Measurements from ENCODE around the gene TRIM15.

The TRIM15 gene

DNA sequence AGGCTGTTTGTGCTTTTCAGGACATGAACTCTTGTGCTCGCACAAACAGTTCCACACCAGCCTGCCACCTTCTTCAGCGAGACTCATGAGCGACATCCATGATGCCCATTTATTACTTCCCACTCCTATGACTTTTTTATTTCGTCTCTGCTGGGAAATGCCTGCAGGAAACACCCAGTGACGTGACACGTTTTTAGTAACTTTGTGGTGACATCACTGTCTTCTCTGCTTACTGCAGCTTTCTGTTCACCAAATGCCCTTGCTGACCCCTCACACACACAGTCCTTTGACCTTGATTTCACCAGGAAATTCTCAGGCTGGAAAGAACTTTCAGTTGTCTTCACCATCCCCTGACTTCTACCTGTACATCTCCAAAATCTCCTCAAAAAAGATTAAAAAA, 18.5 kb upstream of the TRIM15 start:
- in situ Hi-C loops (cut with MboI; ENCODE audit: low sequenced_read_pairs) = no loop called here

DNA sequence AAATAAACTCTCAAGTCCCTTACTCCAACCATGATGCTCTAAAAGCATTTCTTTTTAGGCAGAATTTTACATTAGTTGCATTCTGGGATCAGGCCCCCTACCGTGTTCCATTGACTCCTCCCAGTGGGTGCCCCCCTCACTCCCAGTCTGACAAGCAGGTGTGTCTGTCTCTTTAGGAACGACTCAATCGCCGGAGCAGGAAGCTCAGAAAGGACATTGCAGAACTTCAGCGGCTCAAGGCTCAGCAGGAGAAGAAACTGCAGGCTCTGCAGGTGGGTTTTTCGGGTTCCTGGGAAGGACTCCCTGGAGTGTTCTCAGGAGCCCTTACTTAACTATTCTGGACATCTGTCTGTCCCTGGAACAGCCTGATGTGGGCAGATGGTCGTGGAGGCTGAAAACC, 17.5 kb upstream of the TRIM15 start:
- in situ Hi-C loops (cut with MboI; ENCODE audit: low sequenced_read_pairs) = no loop called here

DNA sequence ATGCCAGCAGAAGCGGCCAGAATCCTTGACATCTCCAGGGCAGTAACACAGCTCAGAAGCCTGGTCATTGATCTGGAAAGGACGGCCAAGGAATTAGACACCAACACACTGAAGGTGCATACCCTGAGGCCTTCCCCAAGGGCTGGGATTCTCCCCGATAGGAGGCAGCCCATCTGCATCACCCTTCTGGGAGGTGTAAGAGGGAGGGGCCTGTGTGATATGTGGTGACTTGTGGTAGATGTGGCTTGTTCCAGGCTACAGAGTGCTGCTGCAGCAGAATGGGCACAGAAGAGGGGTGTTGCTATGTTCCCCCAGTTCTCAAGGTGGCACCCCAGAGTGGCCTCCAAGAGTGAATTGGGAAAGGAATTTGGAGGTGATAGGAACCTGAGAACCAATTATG, 16.2 kb upstream of the TRIM15 start:
- in situ Hi-C loops (cut with MboI; ENCODE audit: low sequenced_read_pairs) = no loop called here

DNA sequence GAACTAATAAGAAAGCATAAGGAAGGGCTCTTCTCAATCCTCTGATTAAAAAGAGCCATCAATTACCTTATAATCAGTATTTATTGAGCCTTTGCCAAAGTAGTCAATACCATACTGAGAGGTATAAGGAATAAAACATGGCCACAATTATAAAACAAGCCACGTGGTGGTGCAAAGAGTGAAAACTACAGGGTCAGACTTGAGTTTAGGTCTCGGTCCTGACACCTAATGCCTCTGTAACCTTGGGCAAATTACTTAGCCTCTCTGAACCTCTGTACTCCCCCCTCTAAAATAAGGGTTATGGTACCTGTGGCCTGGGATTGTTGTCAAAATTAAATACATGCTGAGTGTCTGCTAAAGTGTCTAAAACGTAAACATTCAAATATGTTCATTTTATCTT, 14.1 kb upstream of the TRIM15 start:
- in situ Hi-C loops (cut with MboI; ENCODE audit: low sequenced_read_pairs) = no loop called here

DNA sequence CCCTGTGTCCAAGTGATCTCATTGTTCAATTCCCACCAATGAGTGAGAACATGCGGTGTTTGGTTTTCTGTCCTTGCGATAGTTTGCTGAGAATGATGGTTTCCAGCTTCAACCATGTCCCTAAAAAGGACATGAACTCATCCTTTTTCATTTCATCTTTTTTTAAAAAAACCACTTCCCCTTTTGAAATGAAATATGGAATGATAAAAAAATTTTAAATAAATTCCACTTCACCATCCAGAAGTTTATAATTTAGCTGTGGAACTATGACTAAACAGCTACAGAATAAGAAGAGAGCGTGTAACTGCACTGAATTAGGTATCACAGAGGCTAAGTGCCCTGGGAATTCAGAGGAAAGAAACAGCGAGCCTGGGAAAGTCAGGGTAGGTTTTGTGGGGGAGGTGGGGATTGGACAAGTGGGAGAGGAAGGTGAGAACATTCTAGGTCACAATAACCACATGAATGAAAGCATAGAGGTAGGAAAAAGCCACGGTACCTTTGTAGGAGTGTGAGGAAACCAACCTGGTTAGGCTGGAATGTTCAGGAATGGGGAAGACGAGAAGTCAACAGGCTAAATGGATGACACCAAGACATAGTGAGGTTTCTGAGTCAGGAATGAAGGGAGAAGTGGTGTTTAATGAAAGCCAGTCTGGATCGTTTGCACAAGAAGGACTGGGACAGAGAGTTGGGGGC, 13.3 kb upstream of the TRIM15 start:
- in situ Hi-C loops (cut with MboI; ENCODE audit: low sequenced_read_pairs) = no loop called here

DNA sequence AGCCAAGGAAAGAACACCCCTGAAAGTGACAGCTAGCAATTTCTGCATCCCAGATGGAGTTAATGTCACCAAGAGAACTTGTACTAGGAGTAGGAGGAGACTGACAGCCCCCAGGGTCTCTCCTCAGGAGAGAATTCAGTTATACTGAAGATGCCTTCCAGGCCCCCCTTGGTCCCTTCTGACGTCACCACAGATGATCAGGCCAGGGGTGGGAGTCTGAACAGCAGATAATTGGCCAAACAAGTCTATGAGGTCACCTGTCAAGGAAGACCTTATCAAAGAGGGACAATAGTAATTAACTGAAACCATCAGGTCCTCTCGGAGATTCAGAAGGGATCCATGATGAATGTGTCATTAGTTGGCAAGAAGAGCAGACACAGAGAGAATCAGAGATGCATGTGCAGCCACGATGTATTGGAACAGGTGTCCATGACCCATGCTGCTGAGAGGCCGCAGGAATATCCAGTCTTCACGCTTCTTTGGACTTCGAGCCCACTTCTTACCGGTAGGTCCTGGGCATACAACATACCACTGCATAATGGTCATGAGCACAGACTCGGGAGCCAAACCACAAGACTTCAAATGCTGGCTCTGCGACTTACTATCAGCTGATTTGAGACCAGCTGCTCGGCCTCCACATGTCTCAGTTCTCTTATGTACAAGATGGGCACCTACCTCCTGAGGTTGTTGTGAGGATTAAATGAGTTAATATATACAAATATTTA, 12.5 kb upstream of the TRIM15 start:
- in situ Hi-C loops (cut with MboI; ENCODE audit: low sequenced_read_pairs) = no loop called here

DNA sequence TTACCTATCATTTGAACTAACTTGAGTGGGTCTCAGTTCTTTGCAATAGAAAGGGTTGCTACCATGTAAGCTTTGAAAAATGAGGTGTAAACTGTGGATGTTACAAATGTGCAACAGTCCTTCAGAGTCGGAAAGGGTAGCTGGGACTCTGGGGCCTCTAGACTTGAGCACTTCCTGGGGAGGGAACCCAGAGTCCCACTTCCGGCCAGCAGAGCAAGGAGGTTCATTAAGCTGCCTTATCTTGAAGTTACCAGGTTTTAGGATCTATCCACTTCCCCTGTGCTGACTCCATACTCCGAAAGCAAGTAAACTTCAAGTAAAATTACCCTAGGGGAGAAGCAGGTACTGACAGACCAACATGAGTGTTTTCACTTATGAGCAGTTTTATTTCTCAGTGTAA, 11.8 kb upstream of the TRIM15 start:
- in situ Hi-C loops (cut with MboI; ENCODE audit: low sequenced_read_pairs) = no loop called here

DNA sequence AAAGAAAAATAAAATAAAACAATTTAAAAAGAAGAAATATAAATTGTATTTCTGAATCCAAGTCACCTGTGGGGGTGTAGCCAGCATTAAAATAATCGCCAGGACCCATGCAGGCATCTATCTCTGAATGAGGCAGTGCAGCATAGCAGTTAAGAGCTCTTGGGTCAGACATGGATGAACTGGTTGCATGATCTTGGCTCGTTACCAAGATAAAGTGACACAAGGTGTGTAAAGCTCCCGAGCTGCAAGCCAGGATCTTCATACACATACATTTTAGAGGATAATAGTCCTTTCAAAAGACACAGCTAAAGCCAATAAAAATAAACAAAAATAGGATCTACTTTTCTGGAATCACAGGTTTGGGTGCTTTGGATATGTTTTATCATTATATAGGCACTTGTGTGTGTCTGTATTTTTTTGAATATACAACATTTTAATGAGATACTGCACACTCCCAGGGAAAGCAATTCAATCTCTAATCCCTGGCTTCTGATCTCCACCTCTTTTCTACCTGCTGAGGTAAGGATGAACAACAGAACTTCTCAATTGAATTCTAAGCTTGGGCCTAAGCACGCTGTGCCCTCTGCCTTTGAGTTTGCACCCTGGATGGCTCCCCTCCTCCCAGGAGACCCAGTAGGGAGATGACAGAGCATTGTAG, 11.2 kb upstream of the TRIM15 start:
- in situ Hi-C loops (cut with MboI; ENCODE audit: low sequenced_read_pairs) = no loop called here

DNA sequence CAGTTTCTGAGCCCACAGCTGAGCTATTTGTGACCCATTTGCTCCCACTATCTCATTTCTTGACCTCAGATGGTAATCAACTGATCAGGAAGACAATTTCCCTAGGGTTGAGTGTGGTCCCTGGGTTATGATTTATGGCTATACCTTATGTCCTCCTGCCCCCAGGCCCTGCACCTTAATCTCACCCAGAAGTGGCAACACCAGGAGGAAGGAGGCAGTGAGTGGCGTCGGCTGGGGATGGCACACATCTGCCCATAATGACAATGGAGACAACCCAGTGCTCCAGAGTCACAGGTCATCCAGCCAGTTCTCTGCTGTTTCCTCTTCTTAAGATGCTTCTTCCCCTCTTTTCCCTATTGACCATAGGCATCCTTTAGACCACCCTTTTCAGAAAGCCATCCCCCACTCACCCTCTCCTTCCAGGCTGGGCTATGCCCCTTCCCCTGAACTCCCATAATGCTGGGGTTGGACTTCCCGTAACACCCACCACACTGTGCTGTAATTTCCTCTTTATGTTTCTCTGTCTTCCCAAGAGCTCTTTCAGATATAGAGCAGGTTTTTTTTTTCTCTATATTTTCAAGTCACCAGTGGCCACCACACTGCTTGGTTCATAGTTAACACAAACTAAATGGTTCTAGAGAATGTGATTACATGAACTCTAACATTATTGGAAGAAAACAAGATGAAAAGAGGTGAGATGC, 10.3 kb upstream of the TRIM15 start:
- in situ Hi-C loops (cut with MboI; ENCODE audit: low sequenced_read_pairs) = no loop called here

DNA sequence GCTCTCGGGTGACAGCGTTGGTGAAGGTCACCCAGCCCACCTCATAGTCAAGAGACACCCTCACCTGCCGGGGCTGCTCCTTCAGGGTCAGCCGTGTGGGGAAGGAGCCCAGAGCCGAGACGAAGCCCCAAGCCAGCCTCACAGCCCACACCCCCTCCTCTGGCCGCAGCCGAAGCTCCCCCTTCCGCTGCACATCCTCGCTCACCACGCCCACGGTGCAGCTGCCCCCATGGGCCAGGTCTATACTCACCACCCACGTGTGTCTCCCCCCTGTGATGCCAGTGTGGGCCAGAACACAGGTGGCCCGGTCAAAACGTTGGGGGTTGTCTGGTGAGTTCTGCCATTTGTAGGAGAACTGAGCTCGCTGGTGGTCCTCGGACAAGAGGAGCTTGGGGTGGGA, 9.3 kb upstream of the TRIM15 start:
- in situ Hi-C loops (cut with MboI; ENCODE audit: low sequenced_read_pairs) = no loop called here

DNA sequence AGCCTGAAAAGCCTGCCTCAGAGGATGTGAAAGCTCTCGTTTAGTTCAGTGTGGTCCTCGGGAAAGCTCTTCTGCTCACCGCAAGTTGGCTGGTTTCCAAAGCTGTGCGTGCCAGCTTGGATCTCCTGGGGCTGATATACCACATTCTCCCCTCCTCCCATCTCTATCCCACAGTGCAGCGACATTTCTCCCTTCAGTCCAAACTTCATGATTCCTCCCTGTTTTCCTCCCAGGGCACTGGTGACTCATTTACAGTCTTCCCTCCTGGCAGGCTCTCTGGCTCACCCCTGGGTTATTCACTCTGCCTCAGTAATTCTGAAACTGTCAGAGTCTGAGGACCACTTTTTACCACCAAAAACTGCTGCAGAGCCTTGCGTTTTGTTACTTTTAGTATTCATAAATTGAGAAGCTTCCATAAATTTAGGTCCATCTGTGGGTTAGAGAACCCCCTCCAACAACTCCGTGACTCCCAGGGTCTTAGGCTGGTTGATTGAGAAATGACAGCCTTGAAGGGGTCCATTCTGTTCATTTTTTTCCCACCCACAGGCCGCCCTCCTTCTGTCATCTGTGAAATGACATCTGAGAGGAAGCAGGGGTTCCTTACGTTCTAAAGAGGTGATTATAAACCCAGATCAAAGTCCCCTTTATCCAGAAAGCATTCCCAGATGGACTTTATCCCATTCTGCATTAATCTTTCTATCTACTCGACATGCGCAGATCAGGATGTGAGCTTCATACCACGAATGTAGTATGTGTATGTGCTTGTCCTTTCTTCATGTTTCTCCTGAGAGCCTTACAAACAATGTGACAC, 8.4 kb upstream of the TRIM15 start:
- in situ Hi-C loops (cut with MboI; ENCODE audit: low sequenced_read_pairs) = no loop called here

DNA sequence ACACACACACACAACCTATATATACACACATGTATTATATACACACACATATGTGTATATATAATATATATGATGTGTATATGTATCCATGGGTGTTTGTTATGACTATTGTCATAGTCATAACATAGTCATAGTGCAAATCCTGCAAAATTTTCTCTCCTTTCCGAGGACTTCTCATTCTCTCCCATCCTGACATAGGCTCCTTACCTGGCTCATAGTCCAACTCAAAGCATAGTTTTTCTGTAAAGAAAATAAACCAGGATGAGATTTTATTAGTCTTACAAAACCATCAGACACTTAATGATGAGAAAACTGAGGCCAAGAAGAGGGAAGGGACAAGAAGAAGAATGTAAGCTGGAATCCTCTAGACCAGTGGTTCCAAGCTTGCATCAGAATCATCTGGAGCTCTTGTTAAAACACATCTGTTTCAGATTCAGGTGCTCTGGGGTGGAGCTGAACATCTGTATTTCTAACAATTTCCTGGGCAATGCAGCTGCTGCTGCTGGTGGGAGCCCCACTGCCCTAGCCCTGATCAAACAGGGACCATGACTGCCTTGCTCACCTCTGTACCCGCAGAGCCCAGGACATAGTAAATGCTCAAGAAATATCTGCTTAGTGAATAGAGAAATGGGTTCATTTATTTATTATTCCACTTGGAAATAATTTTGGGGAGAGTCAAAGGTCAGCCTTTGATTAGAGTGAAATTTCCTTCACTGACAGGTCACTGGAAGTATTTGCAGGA, 7.7 kb upstream of the TRIM15 start:
- in situ Hi-C loops (cut with MboI; ENCODE audit: low sequenced_read_pairs) = no loop called here

DNA sequence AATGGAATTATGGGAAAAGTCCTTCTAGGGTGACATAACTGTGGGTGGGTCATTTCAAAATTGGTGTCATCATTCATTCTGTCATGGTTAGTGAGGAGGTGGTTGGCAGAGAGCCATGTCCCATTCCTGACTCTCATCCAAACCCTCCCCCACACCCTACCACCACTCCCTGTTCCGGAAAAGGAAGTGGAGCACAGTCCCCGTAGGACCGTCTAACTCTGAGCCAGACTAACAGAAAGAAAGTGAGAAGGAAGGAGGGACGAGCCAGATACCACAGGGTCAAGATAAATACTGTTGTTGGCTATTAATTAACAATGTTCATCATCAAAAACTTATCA, 7.1 kb upstream of the TRIM15 start:
- in situ Hi-C loops (cut with MboI; ENCODE audit: low sequenced_read_pairs) = no loop called here

DNA sequence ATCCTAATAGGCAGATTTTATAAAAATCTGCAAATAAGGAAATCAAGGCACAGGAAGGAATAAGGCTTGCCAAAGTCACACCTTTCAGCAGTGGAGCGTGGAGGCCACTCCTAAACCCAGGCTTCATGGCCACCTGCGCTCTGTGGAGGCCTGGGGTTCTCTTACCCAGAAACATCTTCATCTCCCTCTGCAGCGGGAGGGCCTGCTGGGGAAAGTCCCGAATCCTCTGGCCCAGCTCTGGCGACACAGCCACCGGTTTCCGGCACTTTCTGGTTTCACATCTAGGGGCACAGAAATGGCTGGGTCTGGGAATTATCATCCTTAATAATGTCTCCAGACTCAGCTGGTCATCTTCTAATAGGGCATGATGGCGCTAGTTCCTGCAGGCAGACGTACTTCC, 6.6 kb upstream of the TRIM15 start:
- in situ Hi-C loops (cut with MboI; ENCODE audit: low sequenced_read_pairs) = no loop called here

DNA sequence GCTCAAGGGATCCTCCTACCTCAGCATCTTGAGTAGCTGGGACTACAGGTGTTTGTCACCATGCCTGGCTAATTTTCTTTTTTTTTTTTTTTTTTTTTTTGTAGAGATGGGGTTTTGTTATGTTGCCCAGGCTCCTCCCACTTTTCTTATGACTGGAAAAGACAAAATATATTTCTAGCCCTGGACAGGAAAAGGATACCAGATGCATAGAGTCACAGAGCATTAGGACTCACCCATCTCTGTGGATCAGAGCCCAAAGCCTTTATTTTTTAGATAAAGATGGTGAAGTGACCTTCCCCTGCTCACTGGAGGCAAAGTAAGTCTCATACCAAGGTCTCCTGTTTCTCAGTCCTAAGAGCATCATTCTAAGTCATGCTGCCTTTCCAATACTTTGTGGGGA, 5.8 kb upstream of the TRIM15 start:
- in situ Hi-C loops (cut with MboI; ENCODE audit: low sequenced_read_pairs) = no loop called here

DNA sequence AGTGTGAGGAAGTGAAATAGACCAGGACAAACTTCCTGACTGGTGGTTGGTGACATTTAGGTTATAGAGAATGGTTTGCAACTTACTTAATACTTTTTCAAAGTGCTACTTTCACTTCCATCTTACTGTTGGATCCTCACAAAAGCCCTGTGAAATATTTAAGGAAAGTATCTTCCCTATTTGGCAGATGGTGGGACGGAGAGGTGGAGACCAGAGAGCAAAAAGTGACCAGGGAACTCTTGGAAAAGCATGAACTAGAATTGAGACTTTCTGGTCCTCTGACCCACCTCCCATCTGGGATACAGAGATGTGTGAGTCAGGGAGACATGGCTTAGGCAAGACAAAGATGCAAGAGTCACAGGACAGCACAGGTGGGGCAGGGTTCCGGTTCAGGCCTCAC, 5.3 kb upstream of the TRIM15 start:
- in situ Hi-C loops (cut with MboI; ENCODE audit: low sequenced_read_pairs) = no loop called here

DNA sequence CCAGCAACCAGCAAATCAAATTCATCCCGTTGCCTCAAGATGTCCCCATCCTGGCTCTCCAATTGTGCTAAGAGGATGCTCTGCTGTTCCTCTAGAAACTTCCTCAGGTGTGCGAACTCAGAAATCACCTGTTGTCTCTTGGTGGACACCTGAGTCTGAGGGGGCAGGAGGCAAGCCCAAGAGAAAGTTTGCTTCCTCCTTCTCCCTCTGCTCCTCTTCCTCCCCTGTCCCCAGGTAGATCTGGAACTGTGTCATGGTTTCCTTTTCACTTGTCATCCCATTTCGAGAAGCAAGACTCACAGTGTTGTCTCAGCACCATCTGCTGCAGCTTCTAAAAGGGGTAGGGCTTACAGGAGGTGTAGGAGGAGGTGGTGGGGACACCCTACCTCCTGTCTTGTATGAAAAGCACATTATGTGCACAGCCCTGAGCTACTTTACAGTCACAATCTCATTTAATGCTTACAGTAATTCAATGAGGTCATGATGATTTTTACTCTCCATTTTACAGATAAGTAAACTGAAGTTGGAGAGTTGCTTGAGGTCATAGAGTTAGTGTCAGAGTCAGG, 4.8 kb upstream of the TRIM15 start:
- in situ Hi-C loops (cut with MboI; ENCODE audit: low sequenced_read_pairs) = no loop called here

DNA sequence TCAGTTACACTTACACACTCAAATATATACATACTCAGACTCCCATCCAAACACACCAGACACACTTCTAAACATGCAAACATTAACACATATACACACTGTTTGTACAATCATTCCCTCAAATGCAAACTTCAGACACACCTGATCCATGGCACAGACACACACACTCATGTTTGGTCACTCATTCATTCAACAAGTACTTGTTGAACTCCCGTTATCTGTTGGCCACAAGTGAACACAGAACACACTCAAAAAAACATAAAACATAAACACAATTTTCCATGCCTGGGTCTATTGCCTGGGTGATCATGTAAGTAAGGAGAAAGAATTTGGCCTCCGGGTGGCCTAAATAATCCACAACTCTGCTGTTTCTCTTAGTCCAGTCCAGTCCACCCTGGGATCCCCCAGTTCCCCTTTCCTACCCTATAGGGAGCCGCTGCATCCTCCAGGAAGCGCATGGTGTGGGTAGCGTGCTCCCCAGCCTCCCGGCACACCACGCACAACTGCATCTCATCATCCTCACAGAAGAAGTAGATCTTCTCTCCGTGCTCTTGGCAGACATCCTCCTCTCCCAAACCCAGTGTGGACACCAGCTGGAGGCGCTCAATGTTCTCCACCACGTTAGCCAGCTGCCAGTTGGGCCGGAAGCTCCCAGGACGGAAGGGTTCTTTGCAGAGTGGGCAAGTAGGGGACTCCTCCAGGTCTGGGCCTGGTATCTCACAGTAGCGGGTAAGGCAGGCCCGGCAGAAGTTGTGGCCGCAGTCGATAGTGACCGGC, 3.1 kb upstream of the TRIM15 start:
- in situ Hi-C loops (cut with MboI; ENCODE audit: low sequenced_read_pairs) = no loop called here

Data from HL-60/S4 treated with phorbol 12-myristate 13-acetate at 8.2 ng/mL for 4 days and 3 days (cell line).